DMS153 treated with DMSO at 0.1 percent for 48 hours (cell line): ENCODE data around the gene SEC22B.
"Not testable (repeated sequence)": the region's sequence is repeated elsewhere in the genome, so short reads cannot be mapped to it uniquely, and the experiment has no call there.

ENCODE experiments used
- DNase-seq: peaks from one replicate; lab custom pipeline; 2025; ENCODE audit not compliant: unreplicated experiment; lab: John Stamatoyannopoulos, UW

Gene SEC22B

DNA sequence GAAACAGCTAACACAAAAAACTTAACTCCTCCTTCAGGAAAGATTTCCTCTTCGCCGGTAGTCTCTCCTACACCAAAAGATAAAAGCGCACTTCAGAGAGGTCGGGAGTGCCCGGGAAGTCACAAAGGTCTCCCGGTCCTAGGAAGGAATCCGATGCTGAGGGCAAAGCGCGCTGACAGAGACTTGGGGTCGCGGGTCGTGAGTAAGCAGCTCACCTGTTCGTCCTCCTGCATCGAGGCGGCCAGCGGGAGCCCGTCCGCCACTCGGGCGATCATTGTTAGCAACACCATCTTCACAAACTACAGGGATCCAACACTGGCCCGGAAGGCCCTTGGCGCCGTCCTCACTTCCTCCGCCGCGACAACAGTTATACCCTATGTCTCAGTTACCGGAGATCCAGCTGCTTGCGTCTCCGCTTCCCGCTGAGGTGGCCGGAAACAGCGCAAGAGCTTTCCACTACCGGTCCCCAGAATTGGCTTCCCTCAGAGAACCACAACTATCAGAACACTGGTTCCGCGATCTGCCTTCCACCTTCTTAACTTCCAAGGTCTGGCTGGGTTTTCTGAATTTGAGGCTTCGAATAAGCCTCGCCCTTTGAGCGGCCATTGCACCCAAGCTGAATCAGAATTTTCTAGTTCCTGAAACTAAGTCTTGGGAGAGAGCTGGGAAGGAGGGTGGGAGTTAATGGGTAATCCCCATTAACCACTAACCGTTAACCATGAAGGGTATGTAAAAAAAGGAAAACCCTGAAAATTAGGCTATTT, at the start of gene SEC22B:
SEC22B (minus strand) TSS at position 429 of the 764 bp plus-strand sequence; CDS start at position 290, 139 bp downstream.
- peak; percentile 84 for DNase-seq

DNA sequence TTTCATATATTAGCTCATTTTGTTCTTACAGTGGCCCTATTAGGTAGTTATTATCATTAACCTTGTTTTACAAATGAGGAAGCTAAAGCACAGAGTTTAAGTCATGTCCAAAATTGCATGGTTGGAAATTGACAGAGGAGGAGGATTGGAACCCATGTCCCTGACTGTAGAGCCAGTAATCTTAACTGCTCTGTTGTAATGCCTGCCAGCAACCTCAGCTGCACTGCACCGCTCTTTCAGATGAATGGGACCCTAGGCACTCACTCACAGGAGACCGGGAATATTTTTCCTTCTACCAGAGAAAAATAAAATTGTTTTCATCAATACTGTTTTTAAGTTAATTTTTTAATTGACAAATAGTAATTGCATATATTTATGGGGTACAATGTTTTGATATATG, 41.6 kb upstream of the SEC22B start:
- DNase-seq = not testable (repeated sequence)

DNA sequence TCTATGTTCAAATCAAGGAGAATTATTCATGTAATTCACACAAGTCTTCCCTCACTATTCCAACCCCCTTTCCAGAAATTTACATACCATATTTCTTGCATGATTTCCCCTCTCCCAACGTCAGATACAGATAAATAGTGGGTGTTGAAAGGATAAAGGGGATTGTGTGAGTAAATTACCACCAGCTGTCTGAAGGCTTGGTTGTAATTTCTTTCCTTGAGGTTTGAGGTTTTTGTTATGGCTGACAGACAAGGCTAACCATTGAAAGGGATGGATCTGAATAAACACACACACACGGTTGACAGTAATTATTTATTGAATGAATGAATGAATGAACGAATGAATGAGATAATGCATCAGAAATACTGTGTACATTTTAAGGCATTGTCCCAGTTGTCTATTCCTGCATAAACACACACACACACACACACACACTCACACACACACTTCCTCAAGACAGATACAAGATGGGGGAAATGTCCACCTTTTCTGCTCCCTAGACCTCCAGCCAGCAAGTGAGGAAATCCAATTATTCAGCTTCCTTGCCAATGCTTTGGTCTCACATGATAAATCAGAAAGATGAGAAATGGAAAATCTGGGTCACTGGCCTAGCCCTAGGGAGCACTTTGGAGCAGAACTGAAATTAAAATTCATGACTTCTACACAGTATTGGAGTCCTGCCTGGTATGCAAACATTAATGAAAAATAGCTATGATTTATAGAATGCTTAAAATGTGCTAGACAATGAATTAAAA, 41.0 kb upstream of the SEC22B start:
- DNase-seq = not testable (repeated sequence)

DNA sequence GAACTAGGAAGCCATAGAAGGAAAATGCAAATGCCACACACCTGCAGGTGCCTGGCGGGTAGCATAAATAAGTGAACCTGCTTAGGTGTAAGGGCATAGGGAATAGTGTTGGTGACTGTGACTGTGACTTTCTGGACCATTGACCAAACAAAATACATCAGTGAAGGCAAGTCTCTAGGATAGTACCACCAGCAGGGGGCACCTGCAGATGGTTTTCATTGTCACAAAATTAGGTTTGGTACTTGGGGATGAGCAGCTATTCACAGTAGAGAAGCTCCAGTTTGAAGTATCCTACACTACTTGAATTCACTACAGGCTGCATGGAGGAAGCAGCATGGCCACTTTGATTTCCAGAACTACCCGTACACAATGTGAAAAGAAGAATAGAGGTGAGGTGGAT, 37.3 kb upstream of the SEC22B start:
- DNase-seq = not testable (repeated sequence)

DNA sequence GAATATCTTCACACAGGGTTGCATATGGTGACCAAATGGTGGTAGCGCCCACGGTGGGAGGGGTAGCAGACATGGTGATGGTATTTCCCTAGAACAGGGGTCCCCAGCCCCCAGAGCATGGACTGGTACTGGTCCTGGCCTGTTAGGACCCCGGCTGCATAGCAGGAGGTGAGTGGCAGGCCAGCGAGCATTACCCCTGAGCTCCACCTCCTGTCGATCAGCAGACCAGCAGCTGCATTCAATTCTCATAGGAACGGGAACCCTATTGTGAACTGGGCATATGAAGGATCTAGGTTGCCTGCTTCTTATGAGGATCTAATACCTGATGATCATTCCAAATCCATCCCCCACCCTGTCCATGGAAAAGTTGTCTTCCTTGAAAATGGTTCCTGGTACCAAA, 34.4 kb upstream of the SEC22B start:
- DNase-seq = not testable (repeated sequence)

DNA sequence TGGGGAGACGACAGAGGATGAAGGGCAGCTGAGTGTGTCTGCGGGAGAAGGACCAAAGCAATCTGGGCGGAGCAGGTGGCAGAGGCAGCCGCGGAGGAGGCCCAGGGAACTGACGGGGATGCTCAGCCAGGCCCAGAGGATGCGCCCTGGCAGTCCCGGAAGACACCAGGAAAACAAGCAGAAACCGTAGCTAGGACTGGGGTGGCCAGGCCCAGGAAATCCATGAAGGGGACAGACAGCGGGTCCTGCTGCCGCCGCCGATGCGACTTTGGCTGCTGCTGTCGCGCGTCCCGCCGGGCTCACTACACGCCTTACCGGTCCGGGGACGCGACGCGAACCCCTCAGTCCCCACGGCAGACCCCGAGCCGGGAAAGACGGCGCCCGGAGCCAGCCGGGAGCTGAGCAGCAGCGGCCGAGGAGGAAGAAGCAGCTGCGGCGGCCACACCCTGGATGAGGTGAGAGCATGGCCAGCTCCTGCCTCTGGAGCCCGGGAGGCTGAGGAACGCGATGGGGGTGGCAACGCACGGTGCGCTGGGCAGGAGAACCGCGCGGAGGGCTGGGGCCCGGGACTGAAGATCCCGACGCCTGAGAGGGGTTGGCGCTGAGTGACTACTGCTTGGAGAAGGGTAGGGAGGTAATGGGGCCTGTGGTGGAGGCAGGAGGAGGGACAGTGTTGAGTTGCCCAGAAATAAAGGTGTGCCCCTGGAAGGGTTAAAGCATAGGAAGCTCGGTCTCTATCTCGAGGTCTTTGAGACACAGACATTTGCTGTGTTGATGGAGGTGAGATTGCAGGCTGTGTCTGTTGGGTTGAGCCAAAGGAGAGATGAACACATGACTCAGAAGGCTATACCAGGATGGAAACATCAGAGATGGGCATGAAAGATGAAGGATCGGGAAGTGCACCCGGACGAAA, 20.8 kb upstream of the SEC22B start:
- DNase-seq = not testable (repeated sequence)

DNA sequence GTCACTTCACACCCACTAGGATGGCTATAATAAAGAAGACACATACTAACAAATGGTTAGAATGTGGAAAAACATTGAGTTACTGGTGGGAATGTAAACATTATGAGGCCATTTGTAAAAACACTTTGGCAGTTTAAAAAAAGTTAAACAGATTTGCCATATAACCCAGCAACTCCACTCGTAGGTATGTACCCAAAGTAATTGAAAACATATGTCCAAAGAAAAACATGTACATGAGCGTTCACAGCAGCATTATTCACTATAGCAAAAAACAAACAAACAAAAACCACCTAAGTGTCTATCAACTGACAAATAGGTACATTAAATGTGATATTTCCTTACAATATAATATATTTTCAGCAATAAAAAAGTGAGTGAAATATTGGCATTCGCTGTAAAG, 12.3 kb upstream of the SEC22B start:
- DNase-seq = not testable (repeated sequence)

DNA sequence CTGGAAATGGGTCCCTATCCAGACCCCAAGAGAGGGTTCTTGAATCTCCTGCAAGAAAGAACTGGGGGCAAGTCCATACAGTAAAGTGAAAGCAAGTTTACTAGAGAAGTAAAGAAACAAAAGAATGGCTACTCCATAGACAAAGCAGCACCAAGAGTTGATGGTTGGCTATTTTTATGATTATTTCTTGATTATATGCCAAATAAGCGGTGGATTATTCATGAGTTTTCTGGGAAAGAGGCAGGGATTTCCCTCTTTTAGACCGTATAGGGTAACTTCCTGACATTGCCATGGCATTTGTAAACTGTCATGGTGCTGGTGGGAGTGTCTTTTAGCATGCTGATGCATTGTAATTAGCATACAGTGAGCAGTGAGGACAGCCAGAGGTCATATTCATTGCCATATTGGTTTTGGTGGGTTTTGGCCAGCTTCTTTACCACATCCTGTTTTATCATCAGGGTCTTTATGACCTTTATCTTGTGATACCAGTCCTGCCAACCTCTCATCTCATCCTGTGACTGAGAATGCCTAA, 5.9 kb upstream of the SEC22B start:
- not testable (repeated sequence) for DNase-seq

DNA sequence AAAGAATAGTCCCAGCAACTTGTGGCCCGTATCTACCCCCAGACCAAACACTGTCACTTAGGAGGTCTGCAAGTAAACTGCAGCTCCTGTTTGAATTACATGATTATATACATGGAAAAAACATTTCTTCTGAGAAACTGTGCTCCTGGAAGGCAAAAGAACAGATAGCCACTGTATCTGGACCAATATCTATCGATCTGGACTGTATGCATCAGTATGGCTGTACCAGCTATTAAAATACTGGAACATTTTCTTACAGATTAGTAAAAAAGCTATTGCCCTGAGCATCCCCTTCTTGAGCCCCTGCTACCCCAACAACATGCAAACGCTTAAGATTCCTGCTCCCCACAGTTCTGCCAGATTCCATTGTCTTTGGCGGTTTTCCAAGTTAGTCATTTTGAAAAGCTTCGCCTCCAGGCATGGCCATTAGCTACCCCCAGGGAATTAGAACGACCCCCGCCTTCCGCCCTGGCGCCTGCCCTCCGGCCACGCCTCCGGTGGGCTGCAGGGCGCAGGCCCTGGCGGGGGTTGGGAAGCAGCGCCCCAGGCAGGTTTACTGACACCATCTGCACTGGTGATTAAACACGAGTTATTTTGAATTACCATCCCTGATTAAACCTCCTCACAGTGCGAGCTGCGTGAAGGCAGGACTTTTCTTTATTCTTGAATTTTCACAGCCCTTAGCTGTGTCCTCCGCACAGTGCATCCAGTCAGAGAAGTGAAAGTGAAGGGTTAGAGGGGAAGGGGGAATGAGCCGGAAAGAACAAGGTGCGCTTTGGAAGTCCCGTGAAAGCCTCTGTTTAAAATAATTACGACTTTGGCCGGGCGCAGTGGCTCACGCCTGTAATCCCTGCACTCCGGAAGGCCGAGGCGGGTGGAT, 3.7 kb upstream of the SEC22B start:
- not testable (repeated sequence) for DNase-seq

DNA sequence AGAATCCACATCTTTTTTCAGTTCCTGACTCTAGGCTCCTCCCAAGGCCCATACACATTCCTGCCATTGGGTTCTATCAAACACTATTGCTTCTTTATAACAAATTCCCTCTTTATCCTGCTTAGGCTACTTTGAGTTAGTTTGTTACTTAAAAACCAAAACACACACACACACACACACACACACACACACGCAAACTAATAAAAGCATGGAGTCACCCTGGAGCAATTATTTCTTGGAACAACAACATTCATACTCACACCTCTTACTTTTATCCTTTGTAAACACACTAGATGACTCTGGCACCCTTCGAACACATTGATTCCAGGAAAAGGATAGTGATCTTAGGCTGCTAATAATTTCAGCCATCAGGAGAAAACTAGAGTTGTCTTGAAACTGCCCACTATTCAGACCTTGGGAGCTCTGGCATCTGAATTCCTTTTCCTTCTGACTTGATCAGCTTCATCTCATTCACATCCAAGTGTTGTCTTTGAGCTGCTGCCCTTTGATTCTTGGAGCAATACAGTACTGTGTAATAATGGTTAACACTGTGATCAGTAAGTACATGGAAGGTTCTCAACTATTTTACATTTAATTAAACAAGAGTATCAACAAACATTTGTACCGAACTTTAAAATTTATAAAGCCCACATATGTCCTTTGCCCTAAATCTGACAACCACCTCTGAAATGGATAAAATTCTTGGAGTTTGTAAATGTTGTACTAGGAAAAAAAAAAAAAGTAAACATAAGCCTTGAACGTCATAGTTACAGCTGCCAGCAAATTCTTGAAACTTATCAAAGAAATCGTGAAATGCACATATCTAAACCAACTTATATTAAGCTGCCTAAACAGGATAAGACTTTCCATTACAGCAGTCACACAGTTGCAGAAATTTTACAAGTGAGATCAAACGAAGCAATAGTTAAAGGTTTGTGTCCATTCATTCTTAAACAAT, 2.8 kb upstream of the SEC22B start:
- DNase-seq = no peak

DNA sequence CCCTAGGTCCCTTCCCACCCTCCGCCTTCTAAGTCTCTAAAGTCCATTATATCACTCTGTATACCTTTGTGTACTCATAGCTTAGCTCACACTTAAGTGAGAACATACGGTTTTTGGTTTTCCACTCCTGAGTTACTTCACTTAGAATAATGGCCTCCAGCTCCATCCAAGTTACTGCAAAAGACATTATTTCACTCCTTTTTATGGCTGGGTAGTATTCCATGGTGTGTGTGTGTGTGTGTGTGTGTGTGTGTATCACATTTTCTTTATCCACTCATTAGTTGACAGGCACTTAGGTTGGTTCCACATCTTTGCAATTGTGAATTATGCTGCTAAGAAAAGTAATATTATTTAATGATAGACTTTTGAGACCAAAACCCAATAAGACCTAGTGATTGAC, 1.7 kb upstream of the SEC22B start:
- not testable (repeated sequence) for DNase-seq

DNA sequence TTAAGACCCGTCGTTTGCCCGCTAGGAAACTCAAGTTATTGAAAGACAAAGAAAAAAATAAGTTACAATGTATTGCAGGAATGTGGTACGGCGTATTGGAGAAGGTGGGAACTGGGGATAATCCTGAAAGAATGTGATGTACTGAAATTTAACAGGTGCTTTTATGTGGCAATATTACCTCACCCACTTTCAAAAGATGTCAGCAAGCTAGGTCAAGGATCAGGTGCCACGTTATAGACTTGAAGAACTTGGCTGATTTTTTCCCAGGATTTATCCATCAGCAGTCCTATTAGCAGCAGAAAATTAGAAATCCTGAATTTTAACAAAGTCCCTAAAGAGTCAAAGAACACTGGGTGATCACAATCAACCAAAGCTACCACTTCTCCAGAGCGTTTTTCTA, 632 bp downstream of the SEC22B start:
- DNase-seq = not testable (repeated sequence)

DNA sequence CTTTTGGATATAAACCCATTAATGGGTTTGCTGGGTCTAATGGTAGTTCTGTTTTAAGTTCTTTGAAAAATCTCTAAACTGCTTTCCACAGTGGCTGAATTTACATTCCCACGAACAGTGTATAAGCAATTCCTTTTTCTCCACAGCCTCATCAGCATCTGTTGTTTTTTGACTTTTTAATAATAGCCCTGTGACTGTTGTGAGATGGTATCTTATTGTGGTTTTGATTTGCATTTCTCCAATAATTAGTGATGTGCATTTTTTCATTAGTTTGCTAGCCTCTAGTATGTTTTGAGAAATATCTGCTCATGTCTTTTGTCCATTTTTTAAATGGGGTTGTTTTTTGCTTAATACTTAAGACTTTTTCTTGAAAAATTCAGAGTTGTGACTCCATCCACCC, 11.6 kb downstream of the SEC22B start:
- DNase-seq = not testable (repeated sequence)

DNA sequence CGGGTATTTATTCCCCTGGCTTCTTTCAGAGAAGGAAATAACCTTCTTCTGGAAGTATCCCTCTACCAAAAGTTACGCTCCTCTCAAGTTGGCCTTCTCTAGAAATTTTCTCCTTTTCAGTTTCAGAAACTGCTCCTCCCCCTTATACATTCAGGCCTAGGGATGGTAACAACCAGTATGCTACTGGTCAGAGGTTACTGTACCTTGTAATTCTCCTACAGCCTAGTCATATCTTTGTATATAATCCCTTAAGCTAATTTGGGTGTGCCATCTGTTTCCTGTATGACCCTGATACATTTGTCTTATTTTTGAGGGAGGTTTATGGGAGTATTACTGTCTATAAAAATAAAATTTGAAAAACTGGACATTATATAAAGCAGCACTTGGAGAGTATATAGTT, 14.3 kb downstream of the SEC22B start:
- DNase-seq = not testable (repeated sequence)

DNA sequence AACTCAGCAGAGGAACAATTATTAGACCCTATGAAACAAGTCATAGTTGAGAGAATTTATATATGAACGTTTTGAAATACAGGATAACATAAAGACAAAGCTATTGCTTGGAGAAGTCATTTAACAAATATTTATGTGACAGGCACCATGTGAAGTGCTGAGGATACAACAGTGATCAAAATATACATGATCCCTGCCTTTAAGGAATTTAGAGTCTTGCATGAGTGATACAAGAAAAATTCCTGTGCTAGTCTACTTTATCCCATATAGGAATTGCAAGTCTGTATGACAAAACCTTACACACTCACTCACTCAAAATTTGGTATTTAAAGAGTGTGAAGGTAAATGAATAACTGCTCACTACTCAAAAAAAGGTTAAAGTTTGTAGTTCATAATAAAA, 17.8 kb downstream of the SEC22B start:
- not testable (repeated sequence) for DNase-seq

DNA sequence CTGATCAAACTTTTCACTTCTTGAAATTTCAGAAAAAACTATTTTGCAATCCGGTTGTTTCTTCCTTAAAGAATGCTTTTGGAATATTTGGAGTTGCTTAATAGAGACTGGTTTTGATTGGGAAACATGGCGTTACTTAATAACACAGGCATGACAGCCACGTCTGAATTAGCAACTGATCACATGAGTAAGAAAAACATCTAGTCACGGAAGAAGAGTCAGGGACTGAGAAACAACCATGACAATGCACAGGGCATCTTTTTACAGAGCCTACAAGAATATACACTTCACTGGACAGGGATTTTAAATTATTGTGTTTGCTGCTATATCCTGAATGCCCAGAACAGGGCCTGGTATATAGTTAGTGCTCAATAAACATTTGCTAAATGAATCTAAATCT, 18.2 kb downstream of the SEC22B start:
- DNase-seq = not testable (repeated sequence)

DNA sequence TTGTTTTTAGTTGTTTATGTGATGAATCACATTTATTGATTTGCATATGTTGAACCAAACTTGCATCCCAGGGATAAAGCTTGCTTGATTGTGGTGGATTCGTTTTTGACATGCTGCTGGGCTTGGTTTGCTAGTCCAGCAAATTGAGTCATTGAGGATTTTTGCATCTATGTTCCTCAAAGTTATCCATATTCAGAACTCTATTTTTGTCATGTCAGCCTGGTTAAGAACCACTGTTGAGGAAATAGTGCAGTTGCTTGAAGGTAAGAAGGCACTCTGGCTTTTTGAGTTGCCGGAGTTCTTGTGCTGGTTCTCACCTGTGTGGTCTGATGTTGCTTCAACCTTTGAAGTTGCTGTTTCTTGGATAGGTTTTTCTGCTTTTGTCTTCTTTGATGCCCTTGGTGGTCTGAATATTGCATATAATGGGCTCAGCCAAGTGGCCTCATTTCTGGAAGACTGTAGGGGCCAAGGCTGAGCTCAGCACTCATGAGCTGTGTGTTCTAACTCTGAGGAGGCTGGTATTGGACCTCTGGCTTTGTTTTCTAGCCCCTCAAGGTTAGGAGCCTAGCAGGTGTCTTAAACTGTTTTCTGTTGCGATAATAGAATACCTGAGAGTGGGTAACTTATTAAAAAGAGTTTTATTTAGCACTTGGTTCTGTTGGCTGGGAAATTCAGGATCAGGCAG, 26.0 kb downstream of the SEC22B start:
- DNase-seq = not testable (repeated sequence)

DNA sequence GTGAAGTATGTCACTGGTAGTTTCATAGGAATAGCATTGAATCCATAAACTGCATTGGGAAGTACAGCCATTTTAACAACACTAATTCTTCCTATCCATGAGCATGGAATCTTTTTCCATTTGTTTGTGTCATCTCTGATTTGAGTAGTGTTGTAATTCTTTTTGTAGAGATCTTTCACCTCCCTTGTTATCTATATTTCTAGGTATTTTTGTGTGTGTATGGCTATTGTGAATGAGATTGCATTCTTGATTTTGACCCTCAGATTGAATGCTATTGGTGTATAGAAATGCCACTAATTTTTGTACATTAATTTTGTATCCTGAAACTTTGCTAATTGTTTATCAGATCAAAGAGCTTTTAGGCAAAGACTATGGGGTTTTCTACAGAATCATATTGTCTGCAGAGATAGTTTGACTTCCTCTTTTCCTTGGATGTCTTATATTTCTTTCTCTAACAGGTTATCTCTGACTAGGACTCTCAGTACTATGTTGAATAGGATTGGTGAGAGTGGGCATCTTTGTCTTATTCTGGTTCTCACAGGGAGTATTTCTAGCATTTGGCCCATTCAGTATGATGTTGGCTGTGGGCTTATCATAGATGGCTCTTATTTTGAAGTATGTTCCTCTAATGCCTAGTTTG, 26.8 kb downstream of the SEC22B start:
- not testable (repeated sequence) for DNase-seq
